ENCODE measurements around the gene POLR2I.

- TF ChIP-seq CTCF (conservative IDR thresholded peaks at IDR 0.05 in 1 of 2, IDR thresholded peaks at IDR 0.05 in 1 of 2; ENCODE audit: extremely low read depth in 1 of 2, insufficient read depth in 1 of 2, low read depth in 1 of 2, low read length in 2 of 2) (no peak), EZH2 (IDR thresholded peaks at IDR 0.05; ENCODE audit: borderline replicate concordance, low read length) (no peak)
Observed at GRCh38 chr19:36121486-36122124, 6.9 kb upstream of the POLR2I start.
